ENCODE measurements around the gene HOXD8. TPM values are rescaled to one million over a fixed set of nuclear protein-coding genes. Genes with fewer than 3 reads are reported as not detected.

The HOXD8 gene
- total and polyA plus RNA-seq, 2 of the 8 experiments (the other 6 are each of a cell fraction or from before 2014, with no cell fraction given), result not detected

- peak; percentile 58 for TF ChIP-seq E2F6 (IDR thresholded peaks at IDR 0.05)
- peak; percentile 50 for TF ChIP-seq CREB1 (IDR thresholded peaks at IDR 0.05)
- no peak for TF ChIP-seq RXRA (IDR thresholded peaks at IDR 0.05; ENCODE audit: insufficient read depth, low read depth, low read length)
- 0 out of 4 replicates have a peak, but pooled peaks of 1 of the 2 experiments have one; percentile 13 for TF ChIP-seq HDAC2 (IDR thresholded peaks at IDR 0.05; ENCODE audit: borderline replicate concordance in 1 of 2, low read depth in 2 of 2, low read length in 2 of 2)
- peak; percentile 92 for TF ChIP-seq SUZ12 (IDR thresholded peaks at IDR 0.05; ENCODE audit: low read length)
- TF ChIP-seq SAP30 (IDR thresholded peaks at IDR 0.05; ENCODE audit: insufficient read depth, insufficient replicate concordance, low read length), result no peak
- TF ChIP-seq RNF2 (IDR thresholded peaks at IDR 0.05; ENCODE audit: borderline replicate concordance, low read depth, low read length, missing control alignments, poor library complexity, severe bottlenecking), result peak; percentile 67
- TF ChIP-seq EP300 (IDR thresholded peaks at IDR 0.05; ENCODE audit: borderline replicate concordance in 1 of 2, low read depth in 2 of 2, low read length in 2 of 2), result no peak
- TF ChIP-seq YY1 (IDR thresholded peaks at IDR 0.05; ENCODE audit: low read depth, low read length), result peak; percentile 16; the same call in 1 of the 2 replicates
- TF ChIP-seq CBX8 (IDR thresholded peaks at IDR 0.05; ENCODE audit: borderline replicate concordance, low read depth, low read length), result peak; percentile 44; the same call in 1 of the 2 replicates
These were observed at the start of gene HOXD8 (continued) for GRCh38 chr2:176128982-176129796.
